Stimulated activated CD8-positive, alpha-beta memory T cell treated with anti-CD3 and anti-CD28 coated beads, Interleukin-7, amount 100 ng/mL, for 24 hours (primary cell): ENCODE results near the gene NBPF6.
"Not testable (repeated sequence)": the region's sequence is repeated elsewhere in the genome, so short reads cannot be mapped to it uniquely, and the experiment has no call there.

Source experiments
- DNase-seq: peaks from one replicate; pipeline ENCODE4 v3.0.0-alpha.2; 2020; ENCODE audit warnings: low read depth

Gene NBPF6

GRCh38 chr1:108450043-108450442 lies at the start of gene NBPF6:
TSS of gene NBPF6 (plus strand) at chr1:108450343. CDS start at chr1:108450602, 259 bp downstream.
- not testable (repeated sequence) for DNase-seq

GRCh38 chr1:108411098-108411833 lies 38.9 kb upstream of the NBPF6 start:
- DNase-seq = not testable (repeated sequence)

GRCh38 chr1:108420129-108420528 lies 30.0 kb upstream of the NBPF6 start:
- not testable (repeated sequence) for DNase-seq

GRCh38 chr1:108421061-108421916 lies 28.9 kb upstream of the NBPF6 start:
- not testable (repeated sequence) for DNase-seq

- not testable (repeated sequence) for DNase-seq
Observed at GRCh38 chr1:108426877-108427276, 23.3 kb upstream of the NBPF6 start.

- DNase-seq = not testable (repeated sequence)
Observed at GRCh38 chr1:108432002-108432401, 18.1 kb upstream of the NBPF6 start.

- not testable (repeated sequence) for DNase-seq
Observed at GRCh38 chr1:108433404-108433803, 16.7 kb upstream of the NBPF6 start.

GRCh38 chr1:108438536-108438935 lies 11.6 kb upstream of the NBPF6 start:
- not testable (repeated sequence) for DNase-seq

- DNase-seq = not testable (repeated sequence)
Observed at GRCh38 chr1:108454521-108454920, 4.4 kb downstream of the NBPF6 start.

GRCh38 chr1:108458661-108459060 lies 8.5 kb downstream of the NBPF6 start:
- DNase-seq = not testable (repeated sequence)

- not testable (repeated sequence) for DNase-seq
Observed at GRCh38 chr1:108461758-108462157, 11.6 kb downstream of the NBPF6 start.

GRCh38 chr1:108463962-108464361 lies 13.8 kb downstream of the NBPF6 start:
- not testable (repeated sequence) for DNase-seq

GRCh38 chr1:108466166-108466565 lies 16.0 kb downstream of the NBPF6 start:
- not testable (repeated sequence) for DNase-seq

GRCh38 chr1:108467155-108467554 lies 17.0 kb downstream of the NBPF6 start:
- not testable (repeated sequence) for DNase-seq

GRCh38 chr1:108470750-108471149 lies 20.6 kb downstream of the NBPF6 start:
- not testable (repeated sequence) for DNase-seq

- DNase-seq = not testable (repeated sequence)
Observed at GRCh38 chr1:108474516-108474915, 24.4 kb downstream of the NBPF6 start.

- DNase-seq = no peak
Observed at GRCh38 chr1:108478429-108479015, 28.4 kb downstream of the NBPF6 start.

- DNase-seq = no peak
Observed at GRCh38 chr1:108482708-108483107, 32.6 kb downstream of the NBPF6 start.

- not testable (repeated sequence) for DNase-seq
Observed at GRCh38 chr1:108485990-108486389, 35.8 kb downstream of the NBPF6 start.

GRCh38 chr1:108486707-108487106 lies 36.6 kb downstream of the NBPF6 start:
- not testable (repeated sequence) for DNase-seq

- not testable (repeated sequence) for DNase-seq
Observed at GRCh38 chr1:108495008-108495407, 44.9 kb downstream of the NBPF6 start.

GRCh38 chr1:108496856-108497255 lies 46.7 kb downstream of the NBPF6 start:
- not testable (repeated sequence) for DNase-seq
